ENCODE data around the gene PABPC1L.

GRCh38 chr20:44954211-44954610, 44.4 kb downstream of the PABPC1L start:
- no peak for TF ChIP-seq ZC3H13 (CRISPR knock-in tag; IDR thresholded peaks at IDR 0.05)
- no peak for TF ChIP-seq CTCF (CRISPR knock-in tag; IDR thresholded peaks at IDR 0.05)
- no peak for TF ChIP-seq ETV6 (CRISPR knock-in tag; conservative IDR thresholded peaks at IDR 0.05)
- no peak for TF ChIP-seq GLMP (CRISPR knock-in tag; IDR thresholded peaks at IDR 0.05; ENCODE audit: borderline replicate concordance)
- TF ChIP-seq KLF16 (CRISPR knock-in tag; IDR thresholded peaks at IDR 0.05): no peak
- no peak for TF ChIP-seq HIVEP1 (CRISPR knock-in tag; IDR thresholded peaks at IDR 0.05)
- TF ChIP-seq ARNTL (CRISPR knock-in tag; IDR thresholded peaks at IDR 0.05): no peak
- no peak for TF ChIP-seq CEBPG (CRISPR knock-in tag; IDR thresholded peaks at IDR 0.05)
- no peak for TF ChIP-seq MAZ (IDR thresholded peaks at IDR 0.05; ENCODE audit: borderline replicate concordance, low read depth, low read length)
- no peak for TF ChIP-seq MAZ (CRISPR knock-in tag; IDR thresholded peaks at IDR 0.05; ENCODE audit: low read depth)
- no peak for TF ChIP-seq SUZ12 (IDR thresholded peaks at IDR 0.05; ENCODE audit: low read depth, low read length)
- TF ChIP-seq POLR2A (IDR thresholded peaks at IDR 0.05; ENCODE audit: insufficient read depth in 1 of 2, low read depth in 2 of 2, low read length in 2 of 2): no peak
- no peak for TF ChIP-seq POLR2AphosphoS5 (IDR thresholded peaks at IDR 0.05; ENCODE audit: low read depth, low read length)
- TF ChIP-seq PBX3 (CRISPR knock-in tag; IDR thresholded peaks at IDR 0.05; ENCODE audit: borderline replicate concordance): no peak
- TF ChIP-seq IRF9 (CRISPR knock-in tag; IDR thresholded peaks at IDR 0.05; ENCODE audit: borderline replicate concordance): no peak

All from HepG2 (cell line).